HFF-Myc (cell line): ENCODE measurements around the gene AFAP1L2.

Experiments used
- DNase-seq: peaks from one replicate; pipeline ENCODE4 v3.0.0-alpha.2; 2011; ENCODE audit warnings: low read depth; ENCODE audit errors: extremely low read depth
- H3K4me3 ChIP-seq: replicated peaks from 2 replicates; pipeline ENCODE4 v1.5.1; 2011; ENCODE audit warnings: low read depth, mild to moderate bottlenecking, control low read depth, low read length
- CTCF ChIP-seq: IDR thresholded peaks from 2 replicates; pipeline ENCODE4 v1.5.1; 2012; ENCODE audit warnings: mild to moderate bottlenecking, low read depth, low read length, control low read depth; ENCODE audit errors: missing control alignments

AFAP1L2 gene

DNA sequence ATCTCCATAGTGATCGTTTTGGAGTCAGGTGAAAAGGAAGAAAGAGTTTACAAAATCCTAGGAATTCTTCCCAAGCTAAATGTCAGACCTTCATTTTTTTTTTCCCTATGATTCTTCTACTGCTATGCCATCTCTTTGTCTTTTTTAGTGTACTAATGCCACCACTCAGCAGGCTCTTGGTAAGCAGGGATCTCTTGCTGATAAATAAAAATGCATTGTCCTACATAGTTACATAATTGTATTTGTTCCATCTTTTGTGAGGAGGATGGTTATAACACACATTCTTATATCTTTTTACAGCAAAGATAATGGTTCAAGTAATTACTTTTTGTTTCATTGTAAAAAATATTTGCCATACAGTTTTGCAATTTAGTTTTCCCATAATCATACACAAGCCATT, 36.8 kb upstream of the AFAP1L2 start:
- no peak overlapping the region for H3K4me3 ChIP-seq
- TF ChIP-seq CTCF, result no peak
- no peak for DNase-seq

DNA sequence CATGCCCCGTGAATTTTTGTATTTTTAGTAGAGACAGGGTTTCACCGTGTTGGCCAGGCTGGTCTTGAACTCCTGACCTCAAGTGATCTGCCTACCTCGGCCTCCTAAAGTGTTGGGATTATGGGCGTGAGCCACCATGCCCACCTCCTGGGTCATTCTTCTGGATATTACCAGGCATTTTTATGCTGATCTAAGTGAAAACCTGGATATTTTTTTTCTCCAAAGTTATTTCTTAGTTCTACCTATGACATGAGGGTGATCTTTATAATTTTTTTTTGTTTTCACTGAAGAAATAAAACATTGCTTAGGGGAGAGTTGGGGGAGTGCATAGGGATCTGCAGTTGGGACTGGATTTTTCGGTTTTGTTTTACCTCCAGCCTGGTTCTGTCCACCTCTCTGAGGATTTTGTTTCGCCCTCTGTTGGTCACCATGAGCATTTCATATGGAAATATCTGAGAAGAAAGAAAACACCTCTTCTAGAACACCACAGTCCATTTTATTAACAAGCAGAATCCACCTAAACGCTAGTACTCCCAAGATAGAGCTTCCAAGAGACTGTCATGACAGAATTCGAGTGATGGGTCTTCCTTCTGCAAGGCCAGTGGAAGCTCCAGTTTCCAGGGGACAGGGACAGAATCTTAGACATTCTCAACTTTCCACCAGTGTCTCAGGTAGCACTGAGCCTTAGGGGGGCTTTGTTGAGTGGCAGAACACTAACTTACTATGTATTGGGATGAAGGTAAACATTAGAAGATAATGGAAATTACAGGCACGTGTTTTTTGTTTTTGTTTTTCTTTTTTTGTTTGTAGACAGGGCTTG, 33.4 kb upstream of the AFAP1L2 start:
- DNase-seq, result no peak
- no peak overlapping the region for H3K4me3 ChIP-seq
- peak; percentile 48 for TF ChIP-seq CTCF

GRCh38 chr10:114436941-114437340, 32.6 kb upstream of the AFAP1L2 start:
- no peak overlapping the region for H3K4me3 ChIP-seq
- no peak for DNase-seq
- no peak for TF ChIP-seq CTCF

DNA sequence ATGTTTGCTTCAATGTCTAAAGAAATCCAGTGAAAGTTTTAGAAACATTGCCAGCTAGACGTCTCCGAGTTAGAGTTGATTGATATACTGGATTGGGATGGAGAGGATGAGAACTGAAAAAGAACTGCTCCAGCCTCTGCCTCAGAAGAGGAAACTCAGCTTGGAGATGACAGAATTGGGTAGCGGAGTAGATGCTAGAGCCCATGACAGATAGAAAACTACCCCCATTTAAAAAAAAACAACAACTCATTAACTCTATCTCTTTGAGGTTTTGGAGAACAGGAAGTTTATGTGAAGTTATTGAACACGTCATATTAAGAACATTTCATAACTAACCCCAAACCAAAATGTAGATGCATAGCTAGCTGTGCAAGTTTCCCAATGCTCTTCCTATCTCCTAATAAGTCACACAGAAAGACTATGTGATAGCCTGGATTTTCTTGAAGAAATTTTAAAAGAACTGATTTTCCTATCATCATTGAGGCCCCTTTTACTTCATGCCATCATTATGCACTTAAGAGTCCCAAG, 28.3 kb upstream of the AFAP1L2 start:
- no peak overlapping the region for H3K4me3 ChIP-seq
- no peak for DNase-seq
- TF ChIP-seq CTCF, result no peak

- no peak for DNase-seq
- no peak for TF ChIP-seq CTCF
- no peak overlapping the region for H3K4me3 ChIP-seq
Observed at GRCh38 chr10:114431414-114432135, 27.3 kb upstream of the AFAP1L2 start.

DNA sequence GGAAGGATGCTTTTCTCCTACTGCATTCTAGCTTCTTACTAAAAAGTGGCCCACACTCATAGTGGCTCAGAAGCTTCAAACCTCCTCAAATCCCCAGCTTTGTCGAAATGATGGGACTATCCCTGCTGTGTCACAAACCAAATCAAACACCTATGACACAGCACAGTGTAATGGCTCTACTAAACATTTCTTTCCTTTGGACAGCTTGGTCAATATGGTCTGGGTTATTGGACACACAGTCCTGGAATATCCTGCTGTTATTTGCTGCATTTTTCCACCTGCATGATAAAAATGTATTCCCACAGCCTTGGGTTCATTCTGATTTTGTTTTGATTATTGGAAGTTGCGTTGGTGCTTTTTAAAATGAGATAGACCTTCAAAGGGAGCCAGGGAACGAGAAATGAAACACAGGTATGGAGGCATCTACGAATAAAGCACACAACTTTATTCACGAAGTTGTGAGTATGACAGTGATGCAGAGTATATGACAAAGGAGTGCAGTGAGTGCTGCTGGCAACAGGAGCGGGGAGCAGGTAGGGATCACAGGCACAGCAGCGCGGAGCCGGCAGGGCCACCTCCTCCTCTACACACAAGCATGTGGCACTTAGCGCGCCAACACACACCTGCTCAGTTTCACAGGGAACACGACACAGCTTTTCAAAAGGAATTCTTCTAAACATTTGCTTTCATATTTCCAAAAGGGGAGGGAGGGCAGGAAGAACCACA, 26.5 kb upstream of the AFAP1L2 start:
- no peak for TF ChIP-seq CTCF
- DNase-seq, result no peak
- H3K4me3 ChIP-seq, result no peak overlapping the region
